ENCODE data around the gene ABCA5. TPM values are rescaled to one million over a fixed set of nuclear protein-coding genes. Genes with fewer than 3 reads are reported as not detected.

ABCA5 gene
- polyA plus RNA-seq, 1 of the 3 experiments (the other 2 are of a cell fraction) = 2.0 TPM

- TF ChIP-seq REST (IDR thresholded peaks at IDR 0.05; ENCODE audit: low read depth, low read length) (no peak), FOXJ3 (CRISPR knock-in tag; IDR thresholded peaks at IDR 0.05) (no peak), RCOR1 (IDR thresholded peaks at IDR 0.05; ENCODE audit: low read length) (no peak), NRF1 (IDR thresholded peaks at IDR 0.05; ENCODE audit: low read depth, low read length) (no peak), POLR2AphosphoS5 (IDR thresholded peaks at IDR 0.05; ENCODE audit: low read depth, low read length) (no peak)
Measured at GRCh38 chr17:69287168-69287567, 39.8 kb downstream of the ABCA5 start (continued).

GRCh38 chr17:69286257-69286656 is 40.7 kb downstream of the ABCA5 start:
- Histone ChIP-seq H3K27me3 (ENCODE audit: insufficient read depth) (no peaks in the 10 kb centered on the region), H3K9me3 (no peaks in the 10 kb centered on the region), H2AFZ (ENCODE audit: low read depth) (no peak overlapping the region), H3K4me1 (ENCODE audit: control insufficient read depth in 1 of 2, insufficient read depth in 2 of 2, low read depth in 1 of 2, low read length in 1 of 2) (peaks cover 0 to 10% of the 10 kb centered on the region in 2 experiments; a peak in 2 of 4 replicates), H3K36me3 (replicated peaks in 1 of 2; ENCODE audit: control insufficient read depth in 1 of 2, insufficient read depth in 2 of 2, low read length in 1 of 2) (peaks cover 0 to 10% of the 10 kb centered on the region in 2 experiments), H3K9me2 (0 out of 2 replicates have a peak, but pooled peaks cover 6% of the 10 kb centered on the region), H4K20me1 (ENCODE audit: insufficient read depth) (no peaks in the 10 kb centered on the region), H3K4me3 (ENCODE audit: low read depth in 2 of 2, low read length in 1 of 2) (no peak overlapping the region), H3K9ac (no peak overlapping the region), H3K79me2 (ENCODE audit: insufficient read depth) (no peaks in the 10 kb centered on the region), H3K4me2 (no peak overlapping the region), H3F3A (replicated peaks; ENCODE audit: insufficient read depth) (peaks cover 22% of the 10 kb centered on the region), H3K27ac (ENCODE audit: low read depth in 2 of 2, low read length in 1 of 2) (peak overlapping the region in 1 of 2 experiments; percentile 56; a peak in 2 of 4 replicates)
- CTCF ChIA-PET = no interaction called here
- POLR2A ChIA-PET = no interaction called here
- no peak for DNase-seq
- 0 out of 2 replicates have a peak, but pooled peaks have one; percentile 18 for TF ChIP-seq NFIC (IDR thresholded peaks at IDR 0.05; ENCODE audit: borderline replicate concordance)
- TF ChIP-seq TCF12 (IDR thresholded peaks at IDR 0.05) = peak; percentile 55
- no peak for TF ChIP-seq FOXJ3 (CRISPR knock-in tag; IDR thresholded peaks at IDR 0.05)
- no peak for TF ChIP-seq IRF3 (IDR thresholded peaks at IDR 0.05; ENCODE audit: low read depth, low read length)
- no peak for TF ChIP-seq MEF2A (IDR thresholded peaks at IDR 0.05; ENCODE audit: borderline replicate concordance, low read depth)
- no peak for TF ChIP-seq SMC3 (IDR thresholded peaks at IDR 0.05; ENCODE audit: low read depth, low read length)
- no peak for TF ChIP-seq MAX (IDR thresholded peaks at IDR 0.05; ENCODE audit: low read depth)
- TF ChIP-seq NRF1 (IDR thresholded peaks at IDR 0.05; ENCODE audit: low read depth, low read length) = no peak
- TF ChIP-seq PBX3 (IDR thresholded peaks at IDR 0.05) = peak; percentile 34; the same call in 1 of the 2 replicates
- no peak for TF ChIP-seq FOXM1 (IDR thresholded peaks at IDR 0.05; ENCODE audit: low read depth)
- peak; percentile 47; the same call in 1 of the 2 replicates for TF ChIP-seq TEAD4 (IDR thresholded peaks at IDR 0.05; ENCODE audit: borderline replicate concordance, insufficient read depth)
- TF ChIP-seq CHD2 (IDR thresholded peaks at IDR 0.05; ENCODE audit: low read length, partially characterized antibody) = no peak
- no peak for TF ChIP-seq RAD21 (IDR thresholded peaks at IDR 0.05; ENCODE audit: low read length)
- TF ChIP-seq EP300 (IDR thresholded peaks at IDR 0.05; ENCODE audit: borderline replicate concordance in 1 of 2, low read depth in 1 of 2, low read length in 1 of 2) = peak in 1 of 2 experiments; percentile 52; a peak in 1 of 4 replicates
- no peak for TF ChIP-seq REST (IDR thresholded peaks at IDR 0.05; ENCODE audit: low read depth, low read length)
- TF ChIP-seq JUND (IDR thresholded peaks at IDR 0.05) = peak; percentile 62
- TF ChIP-seq ZBTB33 (IDR thresholded peaks at IDR 0.05; ENCODE audit: borderline replicate concordance, low read depth) = no peak
- TF ChIP-seq RFX5 (IDR thresholded peaks at IDR 0.05; ENCODE audit: low read length) = no peak

Data from SK-N-SH (cell line).